Stimulated activated CD8-positive, alpha-beta memory T cell treated with anti-CD3 and anti-CD28 coated beads, Interleukin-2, amount 100 ng/mL, for 48 hours (primary cell): Measurements from ENCODE around the gene CCDC82.
A peak's percentile ranks its signal among the peaks of the same experiment; 100 is the strongest.
"Not testable (repeated sequence)": the region's sequence is repeated elsewhere in the genome, so short reads cannot be mapped to it uniquely, and the experiment has no call there.

ENCODE experiments used
- DNase-seq, 2 donors: peaks; one replicate each; pipeline ENCODE4 v3.0.0-alpha.2; 2020; ENCODE audit warnings: low read depth in 2 of 2

CCDC82 gene

DNA sequence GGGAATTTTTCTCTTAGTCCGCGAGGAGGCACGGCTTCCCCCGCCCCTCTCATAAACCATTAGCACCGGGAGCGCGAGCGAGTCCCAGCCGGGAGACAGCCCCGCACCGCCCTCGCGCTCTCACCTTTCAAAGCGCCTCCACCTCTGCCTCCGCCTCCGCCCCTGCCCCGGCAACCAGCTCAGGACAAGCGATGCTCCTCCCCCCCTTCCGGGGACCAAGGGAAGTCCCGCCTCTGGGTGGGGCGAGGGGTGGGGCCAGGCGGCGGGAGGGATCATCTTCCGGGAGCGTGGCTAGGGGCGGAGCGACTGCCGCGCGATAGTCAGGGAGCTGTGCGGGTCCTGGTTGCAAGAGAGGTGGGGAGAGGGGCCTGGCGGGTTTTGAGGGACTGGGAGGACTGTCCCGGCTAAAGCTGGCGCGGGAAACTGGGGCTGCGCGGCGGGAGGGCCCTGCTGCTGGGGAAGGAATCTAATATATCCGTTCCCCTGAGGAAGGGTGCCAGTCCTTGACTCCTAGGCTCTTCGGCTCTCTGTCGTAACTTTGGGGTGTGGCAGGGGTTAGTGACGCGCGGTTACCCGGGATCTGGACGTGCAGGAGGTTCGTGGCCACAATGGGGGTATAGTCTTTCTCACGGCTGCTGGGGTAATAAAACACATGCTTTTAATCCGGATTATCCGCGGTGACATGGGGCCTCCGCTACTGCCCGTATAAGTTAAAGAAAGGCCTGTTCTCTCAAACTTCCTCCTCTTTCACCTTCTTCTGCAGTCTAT is at the start of gene CCDC82, which contains the start of gene JRKL:
TSS of gene CCDC82 (minus strand) at position 193 of the 768 bp plus-strand sequence. CDS start 5,165 bp downstream, outside the sequence.
TSS of gene JRKL (plus strand) at position 294 of the 768 bp plus-strand sequence. CDS start 637 bp downstream, outside the sequence.
- peak; percentile 98 for DNase-seq

DNA sequence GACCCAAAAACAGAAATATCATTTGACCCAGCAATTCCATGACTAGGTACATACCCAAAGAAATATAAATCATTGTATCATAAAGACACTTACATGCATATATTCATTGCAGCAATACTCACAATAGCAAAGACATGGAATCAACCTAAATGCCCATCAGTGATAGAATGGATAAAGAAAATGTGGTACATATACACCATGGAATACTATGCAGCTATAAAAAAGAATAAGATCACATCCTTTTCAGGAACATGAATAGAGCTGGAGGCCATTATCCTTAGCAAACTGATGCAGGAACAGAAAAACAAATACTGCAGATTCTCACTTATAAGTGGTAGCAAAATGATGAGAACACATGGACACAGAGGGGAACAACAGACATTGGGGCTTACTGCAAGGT is 42.9 kb upstream of the CCDC82 start:
- DNase-seq = not testable (repeated sequence)

DNA sequence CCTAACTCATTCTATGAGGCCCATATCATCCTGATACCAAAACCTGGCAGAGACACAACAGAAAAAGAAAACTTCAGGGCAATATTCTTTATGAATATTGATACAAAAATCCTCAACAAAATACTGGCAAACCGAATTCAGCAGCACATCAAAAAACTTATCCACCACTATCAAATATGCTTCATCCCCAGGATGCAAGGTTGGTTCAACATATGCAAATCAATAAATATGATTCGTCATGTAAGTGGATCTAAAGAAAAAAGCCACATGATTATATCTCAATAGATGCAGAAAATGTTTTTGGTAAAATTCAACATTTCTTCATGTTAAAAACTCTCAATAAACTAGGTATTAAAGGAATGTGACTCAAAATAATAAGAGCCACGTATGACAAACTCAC is 41.0 kb upstream of the CCDC82 start:
- DNase-seq = no peak

DNA sequence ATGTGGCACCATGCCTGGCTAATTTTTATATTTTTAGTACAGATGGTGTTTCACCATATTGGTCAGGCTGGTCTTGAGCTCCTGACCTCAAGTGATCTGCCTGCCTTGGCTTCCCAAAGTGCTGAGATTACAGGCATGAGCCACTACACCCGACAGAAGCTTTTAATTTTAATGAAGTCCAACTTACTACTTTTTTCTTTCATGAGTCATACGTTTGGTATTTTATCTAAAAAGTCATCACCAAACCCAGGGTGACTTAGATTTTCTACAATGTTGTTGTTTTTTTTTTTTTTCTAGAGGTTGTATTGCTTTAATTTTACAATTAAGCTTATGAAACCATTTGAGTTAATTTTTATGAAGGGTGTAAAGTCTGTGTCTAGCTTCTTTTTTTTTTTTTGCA is 35.0 kb upstream of the CCDC82 start:
- DNase-seq = no peak

DNA sequence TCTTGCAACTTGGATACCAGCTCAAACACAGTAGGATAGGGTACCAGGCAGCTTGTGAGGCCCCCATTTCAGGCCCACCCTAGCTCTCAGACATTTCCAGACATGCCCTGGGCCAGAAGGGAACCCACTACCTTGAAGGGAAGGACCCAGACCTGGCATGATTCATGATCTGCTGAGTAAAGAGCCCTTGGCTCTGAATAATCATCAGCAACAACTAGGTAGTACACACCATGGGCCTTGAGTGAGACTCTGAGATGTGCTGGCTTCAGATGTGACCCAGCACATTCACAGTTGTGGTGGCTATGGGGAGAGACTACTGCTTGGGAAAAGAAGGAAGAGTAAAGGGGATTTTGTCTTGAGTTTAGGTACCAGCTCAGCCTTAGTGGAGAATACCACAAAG is 23.7 kb upstream of the CCDC82 start:
- no peak for DNase-seq

DNA sequence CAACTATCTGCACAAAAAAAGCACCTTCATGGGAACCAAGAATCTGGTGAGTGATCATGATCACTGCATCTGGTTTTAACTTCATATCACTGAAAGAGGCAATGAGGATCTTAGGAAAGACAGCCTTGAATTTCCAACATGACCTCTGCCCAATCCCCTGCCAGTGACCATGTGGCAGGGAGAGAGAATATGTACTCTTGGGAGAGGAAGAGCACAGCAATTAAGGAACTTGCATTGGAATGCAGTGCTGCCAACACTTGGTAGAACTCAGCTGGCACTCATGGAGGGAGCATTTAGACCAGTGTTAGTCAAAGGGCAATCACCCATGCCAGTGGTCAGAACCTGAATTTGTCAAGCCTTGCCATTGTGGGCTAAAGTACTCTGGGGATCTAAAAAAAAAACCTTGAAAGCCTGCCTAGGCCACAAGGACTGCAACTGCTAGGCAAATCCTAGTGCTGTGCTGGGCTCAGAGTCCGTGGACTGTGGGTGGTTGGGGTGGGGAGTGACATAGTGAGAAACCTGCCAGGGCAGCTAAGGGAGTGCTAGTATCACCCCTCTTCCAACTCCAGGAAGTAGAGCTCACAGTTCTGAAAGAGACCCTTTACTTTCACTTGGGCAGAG is 23.2 kb upstream of the CCDC82 start:
- no peak for DNase-seq

DNA sequence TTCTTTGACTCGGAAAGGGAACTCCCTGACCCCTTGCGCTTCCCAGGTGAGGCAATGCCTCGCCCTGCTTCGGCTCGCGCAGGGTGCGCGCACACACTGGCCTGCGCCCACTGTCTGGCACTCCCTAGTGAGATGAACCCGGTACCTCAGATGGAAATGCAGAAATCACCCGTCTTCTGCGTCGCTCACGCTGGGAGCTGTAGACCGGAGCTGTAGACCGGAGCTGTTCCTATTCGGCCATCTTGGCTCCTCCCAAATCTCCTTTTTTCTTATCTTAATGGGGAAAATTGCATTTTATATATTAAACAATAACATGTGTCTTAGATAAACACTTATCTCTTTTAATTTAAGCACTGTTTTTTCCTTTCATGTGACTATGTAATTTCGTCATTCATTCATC is 21.7 kb upstream of the CCDC82 start:
- DNase-seq = not testable (repeated sequence)

DNA sequence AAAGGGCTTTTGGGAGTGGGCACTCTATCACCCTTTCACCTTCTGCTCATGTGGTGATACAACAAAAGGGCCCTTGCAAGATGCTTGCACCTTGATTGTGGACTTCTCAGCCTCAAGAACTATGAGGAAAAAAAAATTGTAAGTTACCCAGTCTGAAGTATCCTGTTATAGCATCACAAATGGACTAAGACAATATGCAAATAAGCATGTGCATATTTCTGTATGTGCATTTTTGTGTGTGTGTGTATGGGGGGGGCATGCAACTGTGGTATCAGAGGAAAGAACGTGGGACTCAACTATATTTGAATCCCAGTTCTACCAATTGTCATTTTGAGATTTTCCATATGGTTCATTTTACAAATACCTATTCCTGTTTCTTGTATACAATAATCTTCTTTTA is 11.0 kb upstream of the CCDC82 start:
- DNase-seq = no peak

DNA sequence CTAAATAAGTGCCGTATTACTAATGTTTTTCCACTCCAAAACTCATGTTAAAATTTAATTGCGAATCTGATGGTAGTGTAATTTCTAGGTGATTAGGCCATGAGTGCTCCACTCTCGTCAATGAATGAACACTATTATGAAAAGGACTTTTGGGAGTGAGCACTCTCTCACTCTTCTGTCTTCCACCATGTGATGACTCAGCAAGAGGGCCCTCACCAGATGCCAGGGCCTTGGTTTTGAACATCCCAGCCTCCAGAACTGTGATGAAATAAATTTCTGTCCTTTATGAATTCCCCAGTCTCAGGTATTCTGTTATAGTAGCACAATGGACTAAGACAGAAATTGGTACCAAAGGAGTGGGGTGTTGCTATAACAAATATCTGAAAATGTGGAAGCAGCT is 8.2 kb upstream of the CCDC82 start:
- DNase-seq = no peak

DNA sequence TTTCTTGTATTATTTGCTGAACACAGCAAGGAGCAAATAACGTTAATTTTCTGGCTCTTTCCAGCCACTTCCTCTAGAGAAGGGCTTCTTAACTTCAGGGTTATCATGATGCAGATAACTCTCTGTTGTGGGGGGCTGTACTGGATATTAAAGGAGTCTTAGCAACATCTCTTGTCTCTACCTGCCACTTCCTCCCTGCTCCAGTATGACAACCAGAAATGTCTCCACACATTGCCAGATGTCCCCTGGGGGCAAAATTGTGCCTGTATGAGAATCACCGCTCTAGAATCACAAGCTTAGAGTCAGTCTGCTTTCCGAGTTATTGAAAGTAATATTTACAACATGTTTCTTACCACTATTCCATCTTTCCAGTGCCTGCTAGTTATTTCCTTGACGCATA is 6.9 kb upstream of the CCDC82 start:
- DNase-seq = no peak

DNA sequence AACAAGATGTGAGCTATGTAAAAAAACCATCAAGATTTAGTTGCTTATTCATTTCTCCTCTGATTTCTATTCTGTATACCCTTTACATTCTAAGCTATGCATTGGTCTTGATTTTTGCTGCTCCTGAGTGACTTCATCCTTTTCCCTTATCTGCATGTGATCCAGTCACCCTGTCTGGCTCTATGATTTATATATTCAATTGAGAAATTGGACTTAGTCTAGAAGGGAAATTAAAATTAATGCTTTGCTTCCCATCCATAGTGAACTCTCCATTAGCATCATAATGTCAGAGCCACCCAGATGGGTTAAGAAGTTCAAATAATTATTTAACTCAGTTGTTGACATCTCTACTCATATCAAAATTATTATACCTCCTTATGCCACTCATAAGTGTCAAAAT is 5.1 kb upstream of the CCDC82 start:
- DNase-seq = no peak

DNA sequence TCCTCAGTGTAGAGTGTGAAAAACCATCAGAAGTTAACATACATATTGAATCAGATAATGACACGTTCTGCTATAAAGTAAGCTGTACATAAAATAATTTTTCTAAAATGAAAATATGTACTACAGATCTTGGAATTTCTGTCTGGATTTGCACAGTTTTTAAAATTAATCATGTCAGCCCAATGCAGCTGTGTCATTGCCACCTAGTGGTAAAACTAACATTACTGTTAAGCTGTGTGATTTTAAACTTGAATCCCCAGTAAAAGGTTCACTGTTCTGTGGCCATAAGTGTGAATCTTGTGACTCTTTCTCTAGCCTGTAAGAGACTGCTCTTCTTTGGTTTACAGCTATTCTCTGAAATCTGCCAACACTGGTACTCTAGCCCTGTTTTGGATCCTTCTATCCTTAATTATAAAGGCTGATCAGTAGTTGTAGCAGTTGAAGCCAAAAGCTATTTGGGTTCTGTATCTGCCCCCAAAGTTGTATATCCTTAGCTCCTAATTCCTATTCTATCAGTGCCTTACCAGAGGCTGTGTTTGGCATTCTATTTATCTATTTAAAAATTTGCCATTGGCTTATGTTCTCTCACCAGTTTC is 4.1 kb upstream of the CCDC82 start:
- DNase-seq = no peak

DNA sequence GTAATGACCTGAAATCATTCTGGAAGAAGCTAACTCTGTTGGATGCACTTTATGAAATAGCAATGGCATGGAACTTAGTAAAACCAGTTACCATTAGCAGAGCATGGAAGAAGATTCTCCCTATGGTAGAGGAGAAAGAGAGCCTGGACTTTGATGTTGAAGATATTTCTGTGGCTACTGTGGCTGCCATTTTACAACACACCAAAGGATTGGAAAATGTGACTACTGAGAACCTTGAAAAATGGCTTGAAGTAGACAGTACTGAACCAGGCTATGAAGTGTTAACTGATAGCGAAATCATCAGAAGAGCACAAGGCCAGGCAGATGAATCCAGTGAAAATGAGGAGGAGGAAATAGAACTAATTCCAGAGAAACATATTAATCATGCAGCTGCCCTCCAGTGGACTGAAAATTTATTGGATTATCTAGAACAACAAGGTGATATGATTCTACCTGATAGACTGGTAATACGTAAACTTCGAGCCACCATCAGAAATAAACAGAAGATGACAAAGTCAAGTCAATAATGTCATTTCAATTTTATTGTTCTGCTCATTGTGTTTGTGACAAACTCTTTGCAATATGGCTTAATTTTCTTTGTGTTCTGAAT is 2.1 kb upstream of the CCDC82 start:
- DNase-seq = no peak

DNA sequence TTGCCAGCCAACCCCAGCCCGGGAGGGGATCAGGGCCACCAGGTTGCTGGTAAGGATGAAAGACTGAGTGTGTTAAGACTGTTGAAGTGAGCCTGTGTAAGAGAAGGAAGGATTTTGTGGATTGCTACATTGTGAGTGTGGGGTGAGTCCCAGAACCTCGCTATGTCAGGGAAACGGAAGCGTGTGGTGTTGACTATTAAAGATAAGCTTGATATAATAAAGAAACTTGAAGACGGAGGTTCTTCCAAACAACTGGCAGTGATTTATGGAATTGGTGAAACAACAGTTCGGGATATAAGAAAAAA is 728 bp upstream of the CCDC82 start:
- no peak for DNase-seq

DNA sequence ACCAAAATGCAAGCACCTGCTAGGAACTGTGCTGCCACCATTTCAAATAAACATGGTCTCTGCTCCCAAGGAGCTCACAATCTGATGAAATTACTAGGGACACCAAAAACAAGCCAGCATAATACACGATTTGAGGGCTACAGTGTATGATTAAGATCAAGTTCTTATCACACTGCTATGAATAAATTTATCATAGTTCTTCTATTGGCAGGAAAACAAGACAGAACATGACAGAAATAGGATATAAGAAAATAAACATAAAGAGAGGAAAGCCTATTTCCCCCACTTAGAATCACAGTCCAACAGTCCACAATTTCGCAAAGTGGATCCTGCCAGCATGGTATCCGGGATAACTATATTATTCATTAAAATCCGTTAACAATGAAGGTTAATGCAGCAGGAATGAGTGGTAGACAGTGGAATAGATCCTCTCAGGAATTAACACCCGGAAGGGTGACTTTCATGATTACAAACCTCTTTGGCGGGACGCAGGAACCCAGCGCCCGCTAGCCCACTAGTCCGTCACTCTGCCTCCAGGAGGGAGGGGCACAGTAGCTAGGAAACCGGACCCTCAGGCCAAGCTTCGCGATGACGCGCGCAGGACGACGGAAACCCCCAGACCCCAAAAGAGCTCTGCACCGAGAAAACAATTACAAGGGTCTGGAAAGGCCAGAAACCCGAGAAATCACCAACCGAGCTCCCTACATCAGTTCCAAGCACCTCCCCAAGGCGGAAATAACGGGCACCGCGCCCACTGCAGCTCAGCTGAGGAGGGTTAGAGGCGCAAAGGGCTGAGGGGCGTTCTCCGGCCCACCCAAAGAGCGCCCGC is 607 bp downstream of the CCDC82 start:
- no peak for DNase-seq

DNA sequence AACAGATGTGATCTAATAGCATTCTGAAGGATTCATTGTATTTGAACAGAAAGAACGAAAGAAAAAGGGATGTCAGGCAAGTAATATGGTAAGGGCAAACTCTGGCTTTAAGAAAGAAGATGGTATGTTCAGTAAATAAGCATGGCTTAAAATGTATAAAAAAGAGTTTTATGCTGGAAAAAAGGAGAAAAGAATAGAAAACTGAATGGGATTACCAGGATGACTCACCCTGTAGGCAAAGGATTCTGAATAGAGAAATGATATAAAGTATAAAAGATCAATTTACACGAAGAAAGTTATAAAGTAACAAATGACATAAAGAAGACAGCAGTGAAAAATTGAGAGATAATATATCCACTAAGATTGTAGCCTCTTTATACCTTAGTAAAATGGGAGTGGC is 4.5 kb downstream of the CCDC82 start:
- DNase-seq = no peak

DNA sequence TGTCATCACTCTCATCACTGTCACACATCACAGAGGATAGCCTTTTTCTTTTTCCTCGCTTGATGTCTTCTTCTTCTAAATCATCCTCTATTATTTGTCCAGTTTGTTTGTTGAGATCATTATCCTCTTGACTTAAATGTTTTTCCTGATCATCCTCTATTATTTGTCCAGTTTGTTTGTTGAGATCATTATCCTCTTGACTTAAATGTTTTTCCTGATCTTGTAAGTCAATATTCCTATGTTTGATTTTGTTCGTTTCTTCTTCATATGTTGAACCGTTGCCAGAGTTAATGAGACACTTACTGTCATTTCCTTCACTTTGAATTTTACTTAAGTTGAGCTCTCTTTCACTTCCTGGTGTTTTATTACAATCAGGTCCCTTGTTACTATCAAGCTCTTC is 5.6 kb downstream of the CCDC82 start:
- DNase-seq = no peak

DNA sequence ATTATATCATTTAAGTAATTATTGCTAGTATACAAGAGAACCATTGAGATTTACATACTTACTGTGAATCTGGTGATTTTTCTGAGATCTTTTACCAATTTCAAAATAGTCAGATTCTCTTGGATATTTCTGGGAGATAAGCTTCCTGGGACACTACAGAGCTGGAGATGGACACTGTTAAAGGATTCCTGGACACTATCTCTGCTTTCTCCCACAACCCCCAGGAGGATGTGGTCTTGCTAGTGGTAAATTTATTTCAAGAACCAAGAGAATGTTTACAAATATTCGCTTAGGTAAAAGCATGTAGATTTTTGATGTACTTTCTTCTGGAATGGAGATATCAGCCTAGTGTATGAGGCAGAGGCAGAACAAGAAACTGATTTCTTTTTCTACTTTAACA is 12.9 kb downstream of the CCDC82 start:
- DNase-seq = no peak

DNA sequence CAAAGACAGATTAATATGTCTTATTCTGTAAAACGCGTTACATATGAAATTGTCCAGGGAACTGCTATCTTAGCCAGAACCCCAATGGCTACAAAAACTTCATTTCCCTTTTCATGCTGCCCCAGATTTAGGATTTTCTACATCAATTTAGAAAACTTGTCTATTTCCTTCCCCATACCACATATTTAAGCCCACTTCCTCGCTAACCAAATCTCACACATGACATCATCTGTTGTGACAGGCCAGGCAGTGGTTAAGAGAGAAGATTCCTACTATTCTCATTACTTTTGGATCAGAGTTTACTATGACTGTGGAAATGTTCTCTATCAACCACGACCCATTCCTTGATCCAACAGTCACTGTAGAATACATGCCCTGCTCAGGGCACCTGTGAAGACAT is 15.9 kb downstream of the CCDC82 start:
- DNase-seq = no peak

DNA sequence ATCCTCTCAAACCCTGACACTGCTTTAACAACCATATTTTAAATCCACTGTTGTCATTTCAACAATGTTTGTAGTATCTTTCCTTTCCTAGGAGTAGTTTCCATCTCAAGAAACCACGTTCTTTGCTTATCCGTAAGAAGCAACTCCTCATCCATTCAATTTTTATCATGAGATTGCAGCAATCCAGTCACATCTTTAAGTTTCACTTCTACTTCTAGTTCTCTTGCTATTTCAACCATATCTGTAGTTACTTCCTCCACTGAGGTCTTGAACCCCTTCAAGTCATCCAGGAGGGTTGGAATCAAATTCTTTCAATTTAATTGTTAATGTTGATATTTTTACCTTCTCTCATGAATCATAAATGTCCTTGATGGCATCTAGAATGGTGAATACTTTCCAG is 22.4 kb downstream of the CCDC82 start:
- no peak for DNase-seq

DNA sequence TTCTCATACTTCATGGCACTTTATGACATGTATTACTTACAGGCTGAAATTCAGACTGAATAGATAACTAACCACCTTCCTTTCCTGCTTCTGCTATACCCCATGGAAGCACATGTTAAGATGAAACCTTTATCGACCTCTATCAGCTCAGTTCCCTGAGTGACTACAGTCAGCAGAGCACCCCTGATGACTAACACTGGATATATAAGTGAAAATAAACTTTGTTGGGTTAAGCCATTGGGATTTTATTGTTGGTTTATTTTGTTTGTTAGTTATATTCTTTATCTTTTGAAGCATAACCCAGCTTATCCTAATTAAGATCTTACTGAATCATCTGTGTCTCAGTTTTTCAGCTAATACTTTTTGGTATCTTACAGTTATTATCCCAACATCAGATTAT is 23.7 kb downstream of the CCDC82 start:
- DNase-seq = no peak

DNA sequence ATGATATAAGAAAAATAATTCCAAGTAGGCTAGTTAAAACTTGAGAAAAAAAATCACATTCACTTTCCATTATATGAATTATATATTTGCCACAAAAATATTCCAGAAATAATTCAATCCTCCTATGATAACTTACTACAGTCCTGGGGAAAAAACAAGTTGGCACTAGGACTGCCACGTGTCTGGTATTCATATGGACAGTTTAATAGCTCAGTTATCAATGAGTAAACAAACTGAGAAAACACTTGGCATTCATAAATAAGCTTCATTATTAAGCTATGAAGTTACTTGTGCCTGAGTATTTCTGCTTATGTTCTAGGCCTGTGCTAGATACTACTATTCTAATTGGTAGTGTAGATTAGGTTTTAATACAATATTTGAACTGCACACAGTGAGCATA is 24.2 kb downstream of the CCDC82 start:
- no peak for DNase-seq
